Mucosa of descending colon (tissue), 3 donors: ENCODE measurements around the gene RBM33. TPM values are rescaled to one million over a fixed set of nuclear protein-coding genes. Genes with fewer than 3 reads are reported as not detected.

Source experiments
- ATAC-seq: fragments of 200-7000 bp; cut with Tn5 transposase; one replicate; pipeline ENCODE4 v1.9.1; 2020; ENCODE audit warnings: mild to moderate bottlenecking, moderate library complexity
- DNase-seq, 3 donors: peaks; one replicate each; pipeline ENCODE4 v3.0.0-alpha.2; 2020
- H3K36me3 ChIP-seq: fragments of 200-600 bp; one replicate; pipeline ENCODE4 v1.8.0; 2021; ENCODE audit warnings: low read depth, mild to moderate bottlenecking
- H3K4me1 ChIP-seq: fragments of 200-600 bp; one replicate; pipeline ENCODE4 v1.8.0; 2021; ENCODE audit warnings: low read depth, mild to moderate bottlenecking
- H3K4me3 ChIP-seq: fragments of 200-600 bp; one replicate; pipeline ENCODE4 v1.8.0; 2021; ENCODE audit warnings: mild to moderate bottlenecking
- H3K9me3 ChIP-seq: fragments of 200-600 bp; one replicate; pipeline ENCODE4 v1.8.0; 2021; ENCODE audit warnings: mild to moderate bottlenecking
- intact Hi-C, 2 donors: fragments of 100-400 bp; cut with DNase I in 1 of 2; cut with micrococcal nuclease in 1 of 2; formaldehyde crosslinking; loops; one replicate each; pipeline versions ENCODE4 v1.11.0 to v1.11.1; 2022; cut with DNase I, micrococcal nuclease
- total RNA-seq, 3 donors: library from RNA; stranded (reverse); fragmentation: NEBNext Ultra II Directional in 2 of 3; extraction: Animal tissue kit (Norgen Biotek cat#: 25700) in 2 of 3; gene quantifications; one replicate each; pipeline versions ENCODE4 v1.2.1 to v1.2.4, GENCODE V29; 2021 to 2023
- TF ChIP-seq, protein P1 (sequence below): fragments of 200-600 bp; IDR thresholded peaks from one replicate; pipeline ENCODE4 v1.8.0; 2022; ENCODE audit warnings: antibody characterized with exemption, mild to moderate bottlenecking
- donor health status: DM: no; HTN: no; CAD: no; lungs with moderate emphysema.
- donor health status: DM: no; HTN: no; CAD: no.
- donor health status: DM: no; HTN: yes; CAD: no.

RBM33 gene
- total RNA-seq, 3 donors from 2014 or later: 59.9 to 75.8 (median 69.8) TPM

DNA sequence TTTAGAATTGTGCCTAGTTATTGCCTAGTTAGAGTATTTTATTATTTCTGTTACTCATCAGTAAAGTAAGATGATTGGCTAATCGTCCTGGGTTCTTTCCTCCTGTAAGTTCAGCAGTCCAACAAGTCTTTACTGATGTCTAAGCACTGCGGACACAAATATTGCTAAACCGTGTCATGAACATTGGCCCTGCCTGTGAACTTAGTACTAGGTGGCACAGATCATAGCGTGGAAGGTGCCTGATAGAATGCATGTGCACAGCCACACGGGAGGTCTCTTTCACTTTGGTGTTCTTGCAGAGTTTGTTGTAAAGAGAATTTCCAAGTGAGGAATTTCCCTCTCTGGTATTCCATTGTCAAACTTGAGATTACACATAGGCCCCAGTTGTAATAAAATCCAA lies 38.0 kb downstream of the RBM33 start:
- TF ChIP-seq, protein P1, sequence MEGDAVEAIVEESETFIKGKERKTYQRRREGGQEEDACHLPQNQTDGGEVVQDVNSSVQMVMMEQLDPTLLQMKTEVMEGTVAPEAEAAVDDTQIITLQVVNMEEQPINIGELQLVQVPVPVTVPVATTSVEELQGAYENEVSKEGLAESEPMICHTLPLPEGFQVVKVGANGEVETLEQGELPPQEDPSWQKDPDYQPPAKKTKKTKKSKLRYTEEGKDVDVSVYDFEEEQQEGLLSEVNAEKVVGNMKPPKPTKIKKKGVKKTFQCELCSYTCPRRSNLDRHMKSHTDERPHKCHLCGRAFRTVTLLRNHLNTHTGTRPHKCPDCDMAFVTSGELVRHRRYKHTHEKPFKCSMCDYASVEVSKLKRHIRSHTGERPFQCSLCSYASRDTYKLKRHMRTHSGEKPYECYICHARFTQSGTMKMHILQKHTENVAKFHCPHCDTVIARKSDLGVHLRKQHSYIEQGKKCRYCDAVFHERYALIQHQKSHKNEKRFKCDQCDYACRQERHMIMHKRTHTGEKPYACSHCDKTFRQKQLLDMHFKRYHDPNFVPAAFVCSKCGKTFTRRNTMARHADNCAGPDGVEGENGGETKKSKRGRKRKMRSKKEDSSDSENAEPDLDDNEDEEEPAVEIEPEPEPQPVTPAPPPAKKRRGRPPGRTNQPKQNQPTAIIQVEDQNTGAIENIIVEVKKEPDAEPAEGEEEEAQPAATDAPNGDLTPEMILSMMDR: no peak
- Histone ChIP-seq H3K4me1 (no peaks in the 10 kb centered on the region), H3K4me3 (no peak overlapping the region), H3K36me3 (peaks cover 7% of the 10 kb centered on the region), H3K9me3 (no peaks in the 10 kb centered on the region)
- intact Hi-C loops: no loop called here
- no peak for DNase-seq
- ATAC-seq: peak; percentile 40

- no peak for ATAC-seq
- no peaks in the 10 kb centered on the region for H3K9me3 ChIP-seq
- intact Hi-C loops: no loop called here
- no peak overlapping the region for H3K4me3 ChIP-seq
- H3K36me3 ChIP-seq: peaks cover 7% of the 10 kb centered on the region
- no peaks in the 10 kb centered on the region for H3K4me1 ChIP-seq
- no peak for DNase-seq
- TF ChIP-seq, protein P1: no peak
Observed at GRCh38 chr7:155683098-155683497, 38.6 kb downstream of the RBM33 start.

- H3K36me3 ChIP-seq: peaks cover 7% of the 10 kb centered on the region
- no peaks in the 10 kb centered on the region for H3K9me3 ChIP-seq
- intact Hi-C loops: no loop called here
- H3K4me1 ChIP-seq: no peaks in the 10 kb centered on the region
- no peak overlapping the region for H3K4me3 ChIP-seq
- ATAC-seq: no peak
- DNase-seq: no peak
- TF ChIP-seq, protein P1: no peak
Observed at GRCh38 chr7:155683714-155684113, 39.3 kb downstream of the RBM33 start.

DNA sequence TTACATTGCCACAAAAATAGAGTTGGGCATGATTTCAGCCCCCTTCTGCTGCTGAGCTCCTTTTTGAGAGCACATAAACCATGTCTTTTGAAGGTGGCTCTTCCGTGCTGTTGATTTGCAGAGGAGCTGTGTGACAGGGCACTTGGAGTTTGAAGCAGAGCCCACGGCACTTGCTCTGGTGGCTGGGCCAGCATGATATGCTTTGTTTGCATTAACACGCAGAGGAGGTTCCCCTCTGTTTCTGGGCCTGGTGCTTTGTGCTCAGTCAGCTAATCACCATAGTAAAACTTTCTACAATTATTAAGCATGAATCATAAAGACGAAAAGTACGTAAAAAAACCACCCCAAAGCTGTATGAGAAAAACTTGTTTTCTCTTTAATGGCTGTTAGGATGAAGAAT lies 40.1 kb downstream of the RBM33 start:
- H3K4me1 ChIP-seq: no peaks in the 10 kb centered on the region
- intact Hi-C loops: no loop called here
- DNase-seq (no peak), ATAC-seq (no peak)
- H3K4me3 ChIP-seq: no peak overlapping the region
- TF ChIP-seq, protein P1: no peak
- H3K36me3 ChIP-seq: peaks cover 7% of the 10 kb centered on the region
- H3K9me3 ChIP-seq: no peaks in the 10 kb centered on the region

GRCh38 chr7:155685070-155685790 lies 40.8 kb downstream of the RBM33 start:
- DNase-seq (no peak), ATAC-seq (no peak)
- Histone ChIP-seq H3K4me1 (no peaks in the 10 kb centered on the region), H3K4me3 (no peak overlapping the region), H3K36me3 (peaks cover 7% of the 10 kb centered on the region), H3K9me3 (no peaks in the 10 kb centered on the region)
- intact Hi-C loops: no loop called here
- TF ChIP-seq, protein P1: no peak
